GM10248 (cell line): ENCODE measurements around the gene VIP.

ENCODE experiments used
- CTCF ChIA-PET: fragments of 300-600 bp; sonication (Branson Sonifier 250); formaldehyde crosslinking; extraction: SDS; loops from one replicate; lab custom pipeline; 2021; ENCODE audit warnings: antibody characterized with exemption; lab: Yijun Ruan, JAX
- POLR2A ChIA-PET: fragments of 350-650 bp; sonication (Branson Sonifier 250); formaldehyde crosslinking; extraction: SDS; loops from one replicate; lab custom pipeline; 2020; ENCODE audit warnings: antibody characterized with exemption; lab: Yijun Ruan, JAX
- DNase-seq: peaks from one replicate; pipeline ENCODE4 v3.0.0; 2012; ENCODE audit errors: extremely low spot score
- TF ChIP-seq, protein P1 (sequence below): IDR thresholded peaks from 2 replicates; pipeline ENCODE4 v1.5.1; 2012; ENCODE audit warnings: mild to moderate bottlenecking, low read depth; ENCODE audit errors: extremely low read depth, missing control alignments, control extremely low read depth

Gene VIP

DNA sequence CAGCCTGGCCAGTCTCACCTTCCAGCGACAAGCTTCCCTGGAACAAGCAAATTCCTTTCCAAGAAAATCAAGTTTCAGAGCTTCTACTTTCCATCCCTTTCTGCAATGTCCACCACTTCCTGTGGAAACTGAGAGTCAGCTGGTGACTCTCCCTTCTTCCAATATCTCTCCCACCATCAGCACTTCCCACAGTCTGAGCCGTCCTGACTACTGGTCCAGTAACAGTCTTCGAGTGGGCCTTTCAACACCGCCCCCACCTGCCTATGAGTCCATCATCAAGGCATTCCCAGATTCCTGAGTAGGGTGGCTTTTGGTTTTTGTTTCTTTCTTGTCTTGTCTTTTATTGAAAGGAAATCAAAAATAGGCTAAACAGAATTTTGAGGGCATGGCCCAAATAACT is 28.6 kb upstream of the VIP start:
- POLR2A ChIA-PET, result no interaction called here
- CTCF ChIA-PET, result no interaction called here
- no peak for DNase-seq
- TF ChIP-seq, protein P1, sequence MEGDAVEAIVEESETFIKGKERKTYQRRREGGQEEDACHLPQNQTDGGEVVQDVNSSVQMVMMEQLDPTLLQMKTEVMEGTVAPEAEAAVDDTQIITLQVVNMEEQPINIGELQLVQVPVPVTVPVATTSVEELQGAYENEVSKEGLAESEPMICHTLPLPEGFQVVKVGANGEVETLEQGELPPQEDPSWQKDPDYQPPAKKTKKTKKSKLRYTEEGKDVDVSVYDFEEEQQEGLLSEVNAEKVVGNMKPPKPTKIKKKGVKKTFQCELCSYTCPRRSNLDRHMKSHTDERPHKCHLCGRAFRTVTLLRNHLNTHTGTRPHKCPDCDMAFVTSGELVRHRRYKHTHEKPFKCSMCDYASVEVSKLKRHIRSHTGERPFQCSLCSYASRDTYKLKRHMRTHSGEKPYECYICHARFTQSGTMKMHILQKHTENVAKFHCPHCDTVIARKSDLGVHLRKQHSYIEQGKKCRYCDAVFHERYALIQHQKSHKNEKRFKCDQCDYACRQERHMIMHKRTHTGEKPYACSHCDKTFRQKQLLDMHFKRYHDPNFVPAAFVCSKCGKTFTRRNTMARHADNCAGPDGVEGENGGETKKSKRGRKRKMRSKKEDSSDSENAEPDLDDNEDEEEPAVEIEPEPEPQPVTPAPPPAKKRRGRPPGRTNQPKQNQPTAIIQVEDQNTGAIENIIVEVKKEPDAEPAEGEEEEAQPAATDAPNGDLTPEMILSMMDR, result no peak

DNA sequence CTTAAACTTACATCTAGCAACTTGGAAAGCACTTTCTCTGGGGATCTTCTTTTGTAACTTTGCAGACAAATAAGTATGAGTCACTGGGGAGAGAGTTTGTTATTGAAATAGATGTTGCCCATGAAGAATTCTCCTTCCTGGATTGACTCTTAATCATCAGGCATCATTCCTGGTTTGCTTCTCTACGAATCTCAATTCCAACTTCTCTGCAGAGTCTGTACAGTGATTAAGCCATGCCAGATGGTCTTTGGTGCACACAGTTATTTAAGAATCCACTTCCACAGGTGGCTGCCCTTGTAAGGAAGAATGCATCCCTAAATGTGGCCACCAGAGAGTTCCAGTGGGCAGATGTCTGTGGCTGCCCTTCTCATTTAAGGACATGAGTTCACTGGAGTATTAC is 27.2 kb upstream of the VIP start:
- DNase-seq, result no peak
- CTCF ChIA-PET, result no interaction called here
- POLR2A ChIA-PET, result no interaction called here

DNA sequence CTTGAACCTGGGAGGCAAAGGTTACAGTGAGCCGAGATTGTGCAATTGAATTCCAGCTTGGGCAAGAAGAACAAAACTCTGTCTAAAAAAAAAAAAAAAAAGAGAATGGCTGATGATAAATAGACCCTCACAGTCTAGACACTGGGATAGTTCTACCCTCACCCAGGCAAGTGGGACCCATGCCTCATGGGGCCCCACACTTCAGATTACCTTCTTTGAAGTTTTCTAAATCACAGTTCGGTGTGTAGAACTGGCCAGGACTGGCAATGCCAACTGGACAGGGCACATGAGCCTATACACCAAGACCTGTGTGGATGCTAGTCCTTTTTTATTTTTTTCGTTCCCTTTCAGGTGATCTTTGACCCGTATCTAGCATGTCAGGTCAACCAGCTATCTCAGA is 24.3 kb upstream of the VIP start:
- TF ChIP-seq, protein P1, result no peak
- CTCF ChIA-PET, result no interaction called here
- DNase-seq, result no peak
- POLR2A ChIA-PET, result no interaction called here

More for the DNA sequence above, 27.2 kb upstream of the VIP start:
- TF ChIP-seq, protein P1, result no peak

DNA sequence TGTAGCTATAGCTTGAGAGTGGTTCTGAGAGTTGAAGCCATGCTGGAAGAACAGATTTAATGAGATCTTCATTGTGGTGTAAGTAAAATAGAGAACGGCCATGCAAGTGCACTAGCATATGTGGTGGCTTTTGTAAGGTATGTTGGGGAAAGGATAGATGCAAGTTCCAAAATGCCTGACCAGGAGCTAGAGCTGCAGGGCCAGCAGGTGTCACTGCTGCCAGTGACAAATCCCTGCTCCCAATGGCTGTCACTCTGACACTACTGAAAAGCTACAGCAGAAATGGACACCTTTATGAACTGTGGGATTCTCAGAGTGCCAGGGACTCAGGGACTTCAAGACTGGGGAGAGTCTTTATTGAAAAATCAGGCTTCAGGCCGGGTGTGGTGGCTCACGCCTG is 23.1 kb upstream of the VIP start:
- CTCF ChIA-PET, result interaction anchor here (0.8 to 2.2 kb wide), 3 partner anchors 8 to 22 kb away, joined by 3 to 9 read pairs (median 3); no protein-coding TSS in a partner anchor
- POLR2A ChIA-PET, result no interaction called here

DNA sequence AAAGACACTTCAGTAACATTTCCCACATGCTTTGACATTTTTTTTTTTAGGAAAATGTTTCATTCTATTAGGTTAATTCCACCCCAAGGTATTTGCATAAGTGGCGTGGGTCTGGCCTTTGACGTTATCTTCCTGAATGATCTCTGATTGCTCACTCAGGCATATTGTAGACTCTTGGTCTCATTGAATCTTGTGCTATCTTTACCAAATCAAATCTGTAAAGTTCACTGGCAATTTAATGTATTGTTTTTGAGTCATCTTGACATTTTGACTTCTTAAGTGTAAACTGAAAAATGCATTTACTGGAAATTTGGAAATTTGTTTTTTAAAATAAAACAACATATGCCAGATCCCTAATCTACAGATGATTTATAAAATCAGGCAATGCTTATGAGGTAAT is 16.0 kb upstream of the VIP start:
- TF ChIP-seq, protein P1, result no peak
- DNase-seq, result no peak
- CTCF ChIA-PET, result no interaction called here
- POLR2A ChIA-PET, result no interaction called here

More for the DNA sequence above, 23.1 kb upstream of the VIP start:
- TF ChIP-seq, protein P1, result no peak
- DNase-seq, result no peak

DNA sequence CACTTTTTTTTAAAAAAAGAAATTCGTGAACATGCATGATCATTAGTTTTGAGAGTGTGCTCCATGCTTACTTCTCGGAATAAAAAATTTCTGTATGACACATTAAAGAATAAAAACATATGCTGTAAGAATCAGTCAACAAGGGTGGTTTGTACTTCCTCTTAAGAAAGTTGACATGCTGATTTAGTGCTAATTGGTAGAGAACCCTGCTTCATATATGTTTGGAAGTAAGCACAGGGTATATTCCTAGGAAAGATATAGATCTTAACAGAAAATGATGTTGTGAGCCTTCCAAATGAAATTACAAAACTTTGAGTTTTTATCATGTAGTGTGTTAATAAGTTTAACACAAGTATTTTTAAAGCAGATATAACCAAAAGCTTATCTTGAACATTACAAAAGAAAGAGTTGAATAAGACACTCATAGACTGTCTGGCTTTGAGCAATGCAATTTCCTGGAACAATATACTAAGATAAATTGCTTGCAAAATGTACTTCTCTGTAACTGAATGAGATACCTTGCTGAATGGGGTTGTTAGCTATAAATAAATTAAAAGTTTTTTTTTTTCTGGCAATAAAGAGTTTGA is 13.8 kb upstream of the VIP start:
- TF ChIP-seq, protein P1, result no peak
- ChIA-PET POLR2A (no interaction called here), CTCF (interaction anchor here (0.8 to 1.7 kb wide), 4 partner anchors 9 to 18 kb away, joined by 3 to 9 read pairs (median 3); no protein-coding TSS in a partner anchor)
- DNase-seq, result no peak
